Mesendoderm (in vitro differentiated cells): ENCODE data around the gene TMEM184C.

Source experiments
- DNase-seq: peaks from one replicate; pipeline ENCODE4 v3.0.0; 2013
- H2AK5ac ChIP-seq: 2 replicates; pipeline ENCODE4 v1.6.1; 2013; ENCODE audit warnings: low read length, inconsistent platforms
- H2BK120ac ChIP-seq: 2 replicates; pipeline ENCODE4 v1.6.1; 2013; ENCODE audit warnings: low read depth, mild to moderate bottlenecking, low read length, moderate library complexity, mixed read lengths
- H2BK15ac ChIP-seq: replicated peaks from 2 replicates; pipeline ENCODE4 v1.6.1; 2013; ENCODE audit warnings: low read depth, mild to moderate bottlenecking, moderate library complexity
- H2BK5ac ChIP-seq: 2 replicates; pipeline ENCODE4 v1.6.1; 2013; ENCODE audit warnings: low read length, inconsistent platforms
- H3K18ac ChIP-seq: 2 replicates; pipeline ENCODE4 v1.6.1; 2013; ENCODE audit warnings: mild to moderate bottlenecking, low read length, mixed read lengths
- H3K23ac ChIP-seq: one replicate; pipeline ENCODE4 v1.6.1; 2013; ENCODE audit warnings: low read length
- H3K27ac ChIP-seq: 2 replicates; pipeline ENCODE4 v1.5.1; 2013; ENCODE audit warnings: low read depth, mild to moderate bottlenecking, inconsistent platforms, low read length, moderate library complexity
- H3K27me3 ChIP-seq: 2 replicates; pipeline ENCODE4 v1.6.1; 2013; ENCODE audit warnings: low read length, control low read depth, mild to moderate bottlenecking, inconsistent platforms; ENCODE audit not compliant: insufficient read depth, poor library complexity
- H3K36me3 ChIP-seq: 2 replicates; pipeline ENCODE4 v1.6.1; 2013; ENCODE audit warnings: low read length, inconsistent platforms; ENCODE audit not compliant: control insufficient read depth, insufficient read depth
- H3K4ac ChIP-seq: one replicate; pipeline ENCODE4 v1.6.1; 2013; ENCODE audit warnings: low read depth, mild to moderate bottlenecking, low read length, moderate library complexity
- H3K4me1 ChIP-seq: 2 replicates; pipeline ENCODE4 v1.6.1; 2013; ENCODE audit warnings: low read depth, low read length, inconsistent platforms; ENCODE audit not compliant: control insufficient read depth
- H3K4me2 ChIP-seq: 2 replicates; pipeline ENCODE4 v1.6.1; 2013; ENCODE audit warnings: low read length
- H3K4me3 ChIP-seq: 2 replicates; pipeline ENCODE4 v1.5.1; 2013; ENCODE audit warnings: mild to moderate bottlenecking, low read length
- H3K56ac ChIP-seq: one replicate; pipeline ENCODE4 v1.6.1; 2013; ENCODE audit warnings: low read length
- H3K79me1 ChIP-seq: 2 replicates; pipeline ENCODE4 v1.6.1; 2013; ENCODE audit warnings: low read length, inconsistent platforms
- H3K79me2 ChIP-seq: 2 replicates; pipeline ENCODE4 v1.6.1; 2013; ENCODE audit warnings: mild to moderate bottlenecking, low read length; ENCODE audit not compliant: control insufficient read depth, insufficient read depth
- H3K9ac ChIP-seq: 2 replicates; pipeline ENCODE4 v1.6.1; 2013; ENCODE audit warnings: low read length, inconsistent platforms
- H4K5ac ChIP-seq: one replicate; pipeline ENCODE4 v1.6.1; 2013; ENCODE audit warnings: low read length
- H4K8ac ChIP-seq: one replicate; pipeline ENCODE4 v1.6.1; 2013; ENCODE audit warnings: low read depth, mild to moderate bottlenecking, control low read depth, low read length, moderate library complexity
- WGBS: extraction: QIAGEN DNeasy Blood & Tissue Kit; methylation state at CpG from one replicate; pipeline ENCODE4 v1.1.7; 2013; ENCODE audit warnings: low lambda C conversion rate, missing lambda C conversion rate; ENCODE audit not compliant: insufficient coverage; ENCODE audit errors: extremely low coverage; 5-methylcytosine and 5-hydroxymethylcytosine counted together

Gene TMEM184C

GRCh38 chr4:147605499-147605898 is 11.7 kb upstream of the TMEM184C start:
- H3K27me3 ChIP-seq = no peaks in the 10 kb centered on the region
- no peaks in the 10 kb centered on the region for H3K79me2 ChIP-seq
- H4K5ac ChIP-seq = no peak overlapping the region
- no peak overlapping the region for H3K4ac ChIP-seq
- no peak overlapping the region for H3K18ac ChIP-seq
- H3K27ac ChIP-seq = no peak overlapping the region
- H3K79me1 ChIP-seq = no peaks in the 10 kb centered on the region
- H3K23ac ChIP-seq = no peak overlapping the region
- H3K4me3 ChIP-seq = no peak overlapping the region
- H2BK120ac ChIP-seq = no peak overlapping the region
- DNase-seq = no peak
- no peak overlapping the region for H2BK5ac ChIP-seq
- H2AK5ac ChIP-seq = no peak overlapping the region
- no peaks in the 10 kb centered on the region for H3K36me3 ChIP-seq
- no peak overlapping the region for H3K56ac ChIP-seq
- no peak overlapping the region for H3K4me2 ChIP-seq
- H4K8ac ChIP-seq = no peak overlapping the region
- H3K4me1 ChIP-seq = no peaks in the 10 kb centered on the region
- no peak overlapping the region for H2BK15ac ChIP-seq
- H3K9ac ChIP-seq = no peak overlapping the region

- no peak overlapping the region for H2AK5ac ChIP-seq
- no peak overlapping the region for H3K4ac ChIP-seq
- WGBS = no CpG with 5 or more reads among the region's 1 CpG
- H3K23ac ChIP-seq = no peak overlapping the region
- no peak overlapping the region for H2BK5ac ChIP-seq
- H3K4me3 ChIP-seq = no peak overlapping the region
- no peak overlapping the region for H3K56ac ChIP-seq
- H3K4me2 ChIP-seq = no peak overlapping the region
- no peaks in the 10 kb centered on the region for H3K27me3 ChIP-seq
- no peak overlapping the region for H3K9ac ChIP-seq
- H3K79me1 ChIP-seq = no peaks in the 10 kb centered on the region
- no peak overlapping the region for H4K8ac ChIP-seq
- no peaks in the 10 kb centered on the region for H3K4me1 ChIP-seq
- no peak overlapping the region for H2BK15ac ChIP-seq
- no peak overlapping the region for H2BK120ac ChIP-seq
- no peak for DNase-seq
- no peak overlapping the region for H4K5ac ChIP-seq
- no peaks in the 10 kb centered on the region for H3K36me3 ChIP-seq
- no peak overlapping the region for H3K27ac ChIP-seq
- H3K79me2 ChIP-seq = no peaks in the 10 kb centered on the region
- no peak overlapping the region for H3K18ac ChIP-seq
Measured at GRCh38 chr4:147607471-147607870, 9.7 kb upstream of the TMEM184C start.

GRCh38 chr4:147610686-147611085 is 6.5 kb upstream of the TMEM184C start:
- H3K4me3 ChIP-seq = no peak overlapping the region
- H3K79me1 ChIP-seq = no peaks in the 10 kb centered on the region
- no peak overlapping the region for H2BK5ac ChIP-seq
- H3K4me1 ChIP-seq = no peaks in the 10 kb centered on the region
- no peak overlapping the region for H3K23ac ChIP-seq
- no peaks in the 10 kb centered on the region for H3K27me3 ChIP-seq
- H3K36me3 ChIP-seq = no peaks in the 10 kb centered on the region
- no CpG with 5 or more reads among the region's 1 CpG for WGBS
- H4K8ac ChIP-seq = no peak overlapping the region
- H3K27ac ChIP-seq = no peak overlapping the region
- H2AK5ac ChIP-seq = no peak overlapping the region
- no peak overlapping the region for H4K5ac ChIP-seq
- no peak overlapping the region for H2BK15ac ChIP-seq
- DNase-seq = no peak
- H3K79me2 ChIP-seq = no peaks in the 10 kb centered on the region
- no peak overlapping the region for H3K4ac ChIP-seq
- H3K4me2 ChIP-seq = no peak overlapping the region
- H3K18ac ChIP-seq = no peak overlapping the region
- H2BK120ac ChIP-seq = no peak overlapping the region
- H3K56ac ChIP-seq = no peak overlapping the region
- H3K9ac ChIP-seq = no peak overlapping the region

- Histone ChIP-seq H3K23ac (no peak overlapping the region), H3K18ac (no peak overlapping the region), H3K4ac (no peak overlapping the region), H3K79me2 (peaks cover 16% of the 10 kb centered on the region), H2BK120ac (no peak overlapping the region), H3K27ac (no peak overlapping the region), H3K4me1 (no peaks in the 10 kb centered on the region), H3K9ac (peak overlapping the region; percentile 6), H3K4me3 (peak overlapping the region; percentile 36), H4K5ac (no peak overlapping the region), H2AK5ac (no peak overlapping the region), H3K36me3 (no peaks in the 10 kb centered on the region), H3K79me1 (peaks cover 10% of the 10 kb centered on the region), H2BK15ac (no peak overlapping the region), H3K56ac (peak overlapping the region; percentile 47), H4K8ac (no peak overlapping the region), H2BK5ac (no peak overlapping the region), H3K27me3 (no peaks in the 10 kb centered on the region), H3K4me2 (peak overlapping the region; percentile 83)
- DNase-seq = no peak
- whole genome bisulfite sequencing = no CpG with 5 or more reads among the region's 6 CpGs
Measured at GRCh38 chr4:147616849-147617172, 386 bp upstream of the TMEM184C start.

- H3K56ac ChIP-seq = peak overlapping the region; percentile 96
- no peak overlapping the region for H3K27ac ChIP-seq
- H3K36me3 ChIP-seq = no peaks in the 10 kb centered on the region
- peaks cover 17% of the 10 kb centered on the region for H3K79me2 ChIP-seq
- peak overlapping the region; percentile 94 for H3K4me3 ChIP-seq
- no CpG with 5 or more reads among the region's 17 CpGs for WGBS
- no peak for DNase-seq
- no peak overlapping the region for H2BK5ac ChIP-seq
- H3K4me1 ChIP-seq = no peaks in the 10 kb centered on the region
- H3K79me1 ChIP-seq = peaks cover 10% of the 10 kb centered on the region
- H3K4ac ChIP-seq = no peak overlapping the region
- no peaks in the 10 kb centered on the region for H3K27me3 ChIP-seq
- no peak overlapping the region for H3K18ac ChIP-seq
- H2AK5ac ChIP-seq = no peak overlapping the region
- H2BK120ac ChIP-seq = no peak overlapping the region
- peak overlapping the region; percentile 92 for H3K9ac ChIP-seq
- H3K23ac ChIP-seq = no peak overlapping the region
- H2BK15ac ChIP-seq = no peak overlapping the region
- H4K5ac ChIP-seq = no peak overlapping the region
- peak overlapping the region; percentile 90 for H3K4me2 ChIP-seq
- no peak overlapping the region for H4K8ac ChIP-seq
Measured at GRCh38 chr4:147617841-147618691, 869 bp downstream of the TMEM184C start.

- H3K9ac ChIP-seq = no peak overlapping the region
- no peak overlapping the region for H2BK5ac ChIP-seq
- H4K5ac ChIP-seq = no peak overlapping the region
- H3K4ac ChIP-seq = no peak overlapping the region
- no peak overlapping the region for H2BK120ac ChIP-seq
- H3K79me2 ChIP-seq = peaks cover 17% of the 10 kb centered on the region
- no CpG with 5 or more reads among the region's 2 CpGs for WGBS
- no peak overlapping the region for H2BK15ac ChIP-seq
- no peak overlapping the region for H3K18ac ChIP-seq
- no peaks in the 10 kb centered on the region for H3K4me1 ChIP-seq
- H3K56ac ChIP-seq = no peak overlapping the region
- H3K36me3 ChIP-seq = no peaks in the 10 kb centered on the region
- H3K27ac ChIP-seq = no peak overlapping the region
- no peak overlapping the region for H3K23ac ChIP-seq
- H3K4me3 ChIP-seq = no peak overlapping the region
- no peak overlapping the region for H4K8ac ChIP-seq
- H3K4me2 ChIP-seq = no peak overlapping the region
- no peak for DNase-seq
- H3K79me1 ChIP-seq = peaks cover 10% of the 10 kb centered on the region
- H2AK5ac ChIP-seq = no peak overlapping the region
- no peaks in the 10 kb centered on the region for H3K27me3 ChIP-seq
Measured at GRCh38 chr4:147620315-147620714, 3.1 kb downstream of the TMEM184C start.
